Parathyroid adenoma (tissue), 2 donors: ENCODE measurements around the gene TEP1.

Experiments used
- H2AFZ ChIP-seq: fragments of 300-600 bp; sonication (generic); one replicate; pipeline ENCODE4 v1.7.0; 2017; ENCODE audit warnings: antibody characterized with exemption, mild to moderate bottlenecking
- H3K27ac ChIP-seq: fragments of 300-600 bp; sonication (generic); one replicate; pipeline ENCODE4 v1.7.0; 2017
- H3K27me3 ChIP-seq: fragments of 300-600 bp; sonication (generic); one replicate; pipeline ENCODE4 v1.7.0; 2017; ENCODE audit warnings: low read length; ENCODE audit not compliant: control insufficient read depth, insufficient read depth
- H3K36me3 ChIP-seq: fragments of 300-600 bp; sonication (generic); one replicate; pipeline ENCODE4 v1.7.0; 2017; ENCODE audit warnings: low read length; ENCODE audit not compliant: control insufficient read depth, insufficient read depth
- H3K4me1 ChIP-seq: fragments of 300-600 bp; sonication (generic); one replicate; pipeline ENCODE4 v1.7.0; 2017; ENCODE audit warnings: control low read depth
- H3K4me2 ChIP-seq: fragments of 300-600 bp; sonication (generic); one replicate; pipeline ENCODE4 v1.7.0; 2017; ENCODE audit warnings: low read length
- H3K4me3 ChIP-seq: fragments of 300-600 bp; sonication (generic); one replicate; pipeline ENCODE4 v1.7.0; 2017; ENCODE audit warnings: low read depth, low read length
- H3K79me2 ChIP-seq: fragments of 300-600 bp; sonication (generic); one replicate; pipeline ENCODE4 v1.7.0; 2017; ENCODE audit warnings: control low read depth
- H3K9ac ChIP-seq: fragments of 300-600 bp; sonication (generic); one replicate; pipeline ENCODE4 v1.7.0; 2017; ENCODE audit warnings: mild to moderate bottlenecking
- H3K9me3 ChIP-seq: fragments of 300-600 bp; sonication (generic); one replicate; pipeline ENCODE4 v1.7.0; 2017; ENCODE audit warnings: low read length; ENCODE audit not compliant: control insufficient read depth
- CTCF ChIP-seq: fragments of 300-600 bp; sonication (generic); IDR thresholded peaks from one replicate; pipeline ENCODE4 v1.7.0; 2017; ENCODE audit warnings: antibody characterized with exemption, mild to moderate bottlenecking
- donor health status: primary hyperparathyroidism.

Gene TEP1

GRCh38 chr14:20334017-20334416 is 79.3 kb downstream of the TEP1 start:
- no peak overlapping the region for H3K9ac ChIP-seq
- no peak overlapping the region for H2AFZ ChIP-seq
- H3K4me3 ChIP-seq, result no peak overlapping the region
- H3K9me3 ChIP-seq, result no peaks in the 10 kb centered on the region
- TF ChIP-seq CTCF, result no peak
- no peaks in the 10 kb centered on the region for H3K79me2 ChIP-seq
- no peak overlapping the region for H3K4me2 ChIP-seq
- no peaks in the 10 kb centered on the region for H3K27me3 ChIP-seq
- no peaks in the 10 kb centered on the region for H3K4me1 ChIP-seq
- H3K36me3 ChIP-seq, result no peaks in the 10 kb centered on the region
- H3K27ac ChIP-seq, result peak overlapping the region; percentile 87

- no peaks in the 10 kb centered on the region for H3K27me3 ChIP-seq
- no peaks in the 10 kb centered on the region for H3K4me1 ChIP-seq
- H3K79me2 ChIP-seq, result no peaks in the 10 kb centered on the region
- no peaks in the 10 kb centered on the region for H3K9me3 ChIP-seq
- H3K9ac ChIP-seq, result no peak overlapping the region
- H3K27ac ChIP-seq, result peak overlapping the region; percentile 87
- peak overlapping the region; percentile 62 for H2AFZ ChIP-seq
- H3K4me3 ChIP-seq, result peak overlapping the region; percentile 85
- no peak for TF ChIP-seq CTCF
- H3K36me3 ChIP-seq, result no peaks in the 10 kb centered on the region
- H3K4me2 ChIP-seq, result peak overlapping the region; percentile 97
These were observed 79.8 kb downstream of the TEP1 start for GRCh38 chr14:20333494-20333841.

DNA sequence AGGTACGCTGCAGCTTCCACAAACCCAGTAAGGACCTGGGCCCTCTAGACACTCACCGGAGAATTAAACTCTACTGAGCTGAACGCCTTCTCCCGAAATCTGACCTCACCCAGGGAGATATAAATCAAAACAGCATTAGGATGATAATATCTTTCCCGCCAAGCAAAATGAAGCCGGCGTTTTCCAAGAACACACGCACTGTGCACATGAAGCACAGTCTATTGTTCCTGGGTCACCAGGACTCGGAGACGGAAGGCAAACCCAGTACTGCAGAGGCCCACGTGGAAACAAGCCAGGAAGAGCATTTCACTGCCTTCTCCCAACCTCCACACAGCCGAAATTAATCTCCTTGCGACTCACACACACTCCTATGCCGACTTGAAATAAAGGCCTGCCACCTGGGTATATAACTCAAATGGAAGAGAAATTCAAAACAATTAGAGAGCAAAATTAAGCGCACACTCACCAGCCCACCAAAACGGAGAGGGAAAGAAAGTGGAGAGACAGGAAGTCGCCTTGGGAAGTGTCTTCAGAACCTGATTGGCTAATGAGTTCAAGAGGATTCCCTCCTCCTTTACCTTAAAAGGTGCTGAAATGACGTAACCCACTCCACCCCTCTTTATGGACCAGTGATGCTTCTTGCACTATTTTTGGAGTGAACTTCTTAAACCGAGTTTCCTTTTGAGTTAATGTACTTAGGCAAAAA is 80.4 kb downstream of the TEP1 start, which contains the start of gene CCNB1IP1:
Gene CCNB1IP1 (minus strand): TSS at position 492 of the 706 bp plus-strand sequence. CDS start 16,756 bp downstream, outside the sequence.
- Histone ChIP-seq H3K4me1 (no peaks in the 10 kb centered on the region), H3K27me3 (no peaks in the 10 kb centered on the region), H2AFZ (peak within 1 kb of the TSS; percentile 62), H3K27ac (peak within 1 kb of the TSS; percentile 87), H3K4me2 (peak within 1 kb of the TSS; percentile 97), H3K79me2 (no peaks in the 10 kb centered on the region), H3K9ac (peak within 1 kb of the TSS; percentile 15), H3K36me3 (no peaks in the 10 kb centered on the region), H3K4me3 (peak within 1 kb of the TSS; percentile 85), H3K9me3 (no peaks in the 10 kb centered on the region)
- TF ChIP-seq CTCF, result no peak

- no peaks in the 10 kb centered on the region for H3K9me3 ChIP-seq
- no peak for TF ChIP-seq CTCF
These were observed 80.9 kb downstream of the TEP1 start for GRCh38 chr14:20332431-20332787.

GRCh38 chr14:20331053-20331613 is 82.2 kb downstream of the TEP1 start:
- no peak overlapping the region for H3K4me2 ChIP-seq
- H2AFZ ChIP-seq, result no peak overlapping the region
- no peak overlapping the region for H3K9ac ChIP-seq
- no peaks in the 10 kb centered on the region for H3K27me3 ChIP-seq
- no peak overlapping the region for H3K4me3 ChIP-seq
- no peak overlapping the region for H3K27ac ChIP-seq
- H3K4me1 ChIP-seq, result peaks cover 5% of the 10 kb centered on the region
- no peaks in the 10 kb centered on the region for H3K79me2 ChIP-seq
- TF ChIP-seq CTCF, result no peak
- H3K9me3 ChIP-seq, result no peaks in the 10 kb centered on the region
- H3K36me3 ChIP-seq, result no peaks in the 10 kb centered on the region

More at GRCh38 chr14:20332431-20332787, 80.9 kb downstream of the TEP1 start:
- Histone ChIP-seq H3K9ac (no peak overlapping the region), H2AFZ (peak overlapping the region; percentile 62), H3K4me3 (peak overlapping the region; percentile 85), H3K4me1 (peaks cover 3% of the 10 kb centered on the region), H3K79me2 (no peaks in the 10 kb centered on the region), H3K36me3 (no peaks in the 10 kb centered on the region), H3K27ac (peak overlapping the region; percentile 87), H3K27me3 (no peaks in the 10 kb centered on the region), H3K4me2 (peak overlapping the region; percentile 97)
